Mononuclear cell (primary cell): ENCODE data around the gene DLGAP4. TPM values are rescaled to one million over a fixed set of nuclear protein-coding genes. Genes with fewer than 3 reads are reported as not detected.

Experiments used
- H3K27me3 ChIP-seq: 2 replicates; pipeline ENCODE4 v1.6.0; 2011; ENCODE audit warnings: low read length, control low read depth; ENCODE audit not compliant: insufficient read depth
- H3K4me1 ChIP-seq: 2 replicates; pipeline ENCODE4 v1.5.1; 2011; ENCODE audit warnings: mild to moderate bottlenecking, low read length, control low read depth; ENCODE audit not compliant: insufficient read depth
- H3K4me3 ChIP-seq: 2 replicates; pipeline ENCODE4 v1.5.1; 2011; ENCODE audit warnings: mild to moderate bottlenecking, low read length, moderate library complexity
- H3K9me3 ChIP-seq: 2 replicates; pipeline ENCODE4 v1.5.1; 2011; ENCODE audit warnings: low read depth, mild to moderate bottlenecking, control low read depth, low read length
- total RNA-seq: library from RNA; depleted of rRNA; stranded (reverse); fragments of >200 nt; gene quantifications from one replicate; pipeline ENCODE4 v1.2.3, GENCODE V29; 2012

Gene DLGAP4
- total RNA-seq, 1 donor = 10.5 TPM

GRCh38 chr20:36320898-36321695, 15.0 kb downstream of the DLGAP4 start:
- H3K4me3 ChIP-seq = no peak overlapping the region

GRCh38 chr20:36322131-36322530, 16.0 kb downstream of the DLGAP4 start:
- Histone ChIP-seq H3K4me3 (no peak overlapping the region), H3K27me3 (no peaks in the 10 kb centered on the region), H3K9me3 (no peaks in the 10 kb centered on the region), H3K4me1 (no peaks in the 10 kb centered on the region)

More at GRCh38 chr20:36320898-36321695, 15.0 kb downstream of the DLGAP4 start:
- H3K4me1 ChIP-seq = no peaks in the 10 kb centered on the region
- no peaks in the 10 kb centered on the region for H3K9me3 ChIP-seq
- no peaks in the 10 kb centered on the region for H3K27me3 ChIP-seq

GRCh38 chr20:36330091-36330490, 24.0 kb downstream of the DLGAP4 start:
- Histone ChIP-seq H3K9me3 (no peaks in the 10 kb centered on the region), H3K4me1 (no peaks in the 10 kb centered on the region), H3K27me3 (no peaks in the 10 kb centered on the region), H3K4me3 (no peak overlapping the region)

- Histone ChIP-seq H3K4me1 (no peaks in the 10 kb centered on the region), H3K27me3 (no peaks in the 10 kb centered on the region), H3K4me3 (no peak overlapping the region), H3K9me3 (no peaks in the 10 kb centered on the region)
These were observed 25.1 kb downstream of the DLGAP4 start for GRCh38 chr20:36331209-36331608.

GRCh38 chr20:36333841-36334240, 27.7 kb downstream of the DLGAP4 start:
- Histone ChIP-seq H3K9me3 (no peaks in the 10 kb centered on the region), H3K4me3 (no peak overlapping the region), H3K27me3 (no peaks in the 10 kb centered on the region), H3K4me1 (no peaks in the 10 kb centered on the region)

GRCh38 chr20:36334281-36335205, 28.4 kb downstream of the DLGAP4 start:
- H3K27me3 ChIP-seq = no peaks in the 10 kb centered on the region
- no peak overlapping the region for H3K4me3 ChIP-seq
- no peaks in the 10 kb centered on the region for H3K4me1 ChIP-seq
- H3K9me3 ChIP-seq = no peaks in the 10 kb centered on the region

- no peak overlapping the region for H3K4me3 ChIP-seq
- no peaks in the 10 kb centered on the region for H3K4me1 ChIP-seq
- no peaks in the 10 kb centered on the region for H3K9me3 ChIP-seq
- no peaks in the 10 kb centered on the region for H3K27me3 ChIP-seq
These were observed 29.2 kb downstream of the DLGAP4 start for GRCh38 chr20:36335206-36335870.

GRCh38 chr20:36336204-36336603, 30.1 kb downstream of the DLGAP4 start:
- Histone ChIP-seq H3K9me3 (no peaks in the 10 kb centered on the region), H3K27me3 (no peaks in the 10 kb centered on the region), H3K4me1 (no peaks in the 10 kb centered on the region), H3K4me3 (no peak overlapping the region)

GRCh38 chr20:36336954-36337704, 31.0 kb downstream of the DLGAP4 start:
- Histone ChIP-seq H3K9me3 (no peaks in the 10 kb centered on the region), H3K4me3 (no peak overlapping the region), H3K27me3 (no peaks in the 10 kb centered on the region), H3K4me1 (no peaks in the 10 kb centered on the region)

GRCh38 chr20:36337886-36338285, 31.7 kb downstream of the DLGAP4 start:
- H3K27me3 ChIP-seq = no peaks in the 10 kb centered on the region

GRCh38 chr20:36339646-36340592, 33.8 kb downstream of the DLGAP4 start:
- H3K4me3 ChIP-seq = no peak overlapping the region
- H3K27me3 ChIP-seq = no peaks in the 10 kb centered on the region
- no peaks in the 10 kb centered on the region for H3K9me3 ChIP-seq
- H3K4me1 ChIP-seq = no peaks in the 10 kb centered on the region

More at GRCh38 chr20:36337886-36338285, 31.7 kb downstream of the DLGAP4 start:
- no peak overlapping the region for H3K4me3 ChIP-seq
- no peaks in the 10 kb centered on the region for H3K4me1 ChIP-seq
- no peaks in the 10 kb centered on the region for H3K9me3 ChIP-seq

- H3K4me3 ChIP-seq = no peak overlapping the region
- no peaks in the 10 kb centered on the region for H3K4me1 ChIP-seq
- no peaks in the 10 kb centered on the region for H3K27me3 ChIP-seq
- H3K9me3 ChIP-seq = no peaks in the 10 kb centered on the region
These were observed 34.5 kb downstream of the DLGAP4 start for GRCh38 chr20:36340593-36340990.

- Histone ChIP-seq H3K27me3 (no peaks in the 10 kb centered on the region), H3K4me1 (no peaks in the 10 kb centered on the region)
These were observed 35.3 kb downstream of the DLGAP4 start for GRCh38 chr20:36341331-36342020.

More at GRCh38 chr20:36341331-36342020, 35.3 kb downstream of the DLGAP4 start:
- H3K9me3 ChIP-seq = no peaks in the 10 kb centered on the region
- H3K4me3 ChIP-seq = no peak overlapping the region
